ENCODE results near the gene USP2. TPM values are rescaled to one million over a fixed set of nuclear protein-coding genes. Genes with fewer than 3 reads are reported as not detected.

Gene USP2
- total RNA-seq, 1 experiment from 2014 or later = 5.7 TPM

GRCh38 chr11:119423509-119424254 lies 42.2 kb upstream of the USP2 start:
- H2AFZ ChIP-seq (ENCODE audit: low read length) = no peak overlapping the region
- H3K27ac Mint-ChIP-seq = no peak overlapping the region; a peak in 1 of 7 replicates

More at GRCh38 chr11:119423509-119424254, 42.2 kb upstream of the USP2 start:
- Mint-ChIP-seq H3K36me3 (ENCODE audit: insufficient read depth in 1 of 3, low read depth in 3 of 3) (peaks cover 21 to 36% (median 33%) of the 10 kb centered on the region in 3 experiments), H3K27me3 (ENCODE audit: low read depth) (peaks cover 6% of the 10 kb centered on the region), H3K4me1 (peaks cover 54 to 59% of the 10 kb centered on the region in 2 experiments), H3K4me3 (peak overlapping the region; percentile 95 to 97), H3K9me3 (no peaks in the 10 kb centered on the region; a peak in 2 of 5 replicates)
- Histone ChIP-seq H3K14ac (ENCODE audit: insufficient read depth, low read length) (no peak overlapping the region), H3K18ac (ENCODE audit: insufficient read length, low read depth, low read length) (no peak overlapping the region), H3K4ac (ENCODE audit: low read depth, low read length) (no peak overlapping the region), H3K4me1 (ENCODE audit: insufficient read depth, low read length) (peaks cover 21% of the 10 kb centered on the region), H3K56ac (ENCODE audit: insufficient read length, low read depth, low read length) (no peak overlapping the region), H2AK5ac (ENCODE audit: insufficient read length, low read length) (no peak overlapping the region), H3K23ac (ENCODE audit: insufficient read length, low read depth, low read length) (no peak overlapping the region), H4K20me1 (ENCODE audit: control insufficient read depth, insufficient read depth, insufficient read length) (no peaks in the 10 kb centered on the region), H4K5ac (ENCODE audit: insufficient read length, low read depth, low read length) (no peak overlapping the region), H3K27ac (ENCODE audit: insufficient read length, low read depth, low read length) (no peak overlapping the region), H3K9ac (ENCODE audit: extremely low read depth, insufficient read length, low read length) (no peak overlapping the region), H2BK12ac (ENCODE audit: insufficient read length, low read depth, low read length) (no peak overlapping the region), H3K4me2 (ENCODE audit: insufficient read depth, insufficient read length, low read length) (peak overlapping the region; percentile 55), H2BK15ac (ENCODE audit: low read depth, low read length) (no peak overlapping the region), H3K27me3 (ENCODE audit: insufficient read depth, low read length) (no peaks in the 10 kb centered on the region), H4K8ac (replicated peaks; ENCODE audit: insufficient read length, low read depth, low read length) (no peak overlapping the region), H3K79me2 (ENCODE audit: insufficient read depth, low read length) (peaks cover 8% of the 10 kb centered on the region; the same call in 1 of the 2 replicates), H3K23me2 (ENCODE audit: insufficient read length, low read depth, low read length, poor library complexity, severe bottlenecking) (peaks cover 3% of the 10 kb centered on the region), H4K91ac (ENCODE audit: insufficient read length, low read depth, low read length) (no peak overlapping the region), H3K9me3 (ENCODE audit: control insufficient read depth, low read depth, low read length) (no peaks in the 10 kb centered on the region), H2BK120ac (ENCODE audit: low read depth, low read length, poor library complexity, severe bottlenecking) (no peak overlapping the region), H2BK20ac (ENCODE audit: low read depth, low read length, poor library complexity, severe bottlenecking) (no peak overlapping the region), H3K79me1 (ENCODE audit: insufficient read depth, low read depth, low read length, poor library complexity, severe bottlenecking) (no peaks in the 10 kb centered on the region), H3T11ph (ENCODE audit: low read length) (no peak overlapping the region), H2BK5ac (ENCODE audit: insufficient read length, low read length) (no peak overlapping the region)
- no CpG with 5 or more reads among the region's 14 CpGs for WGBS (ENCODE audit: extremely low coverage, insufficient read length, low lambda C conversion rate)
- no peak for TF ChIP-seq CTCF (conservative IDR thresholded peaks at IDR 0.05)
- no peak for DNase-seq
